Immature natural killer cell (primary cell): ENCODE data around the gene ESRP2. TPM values are rescaled to one million over a fixed set of nuclear protein-coding genes. Genes with fewer than 3 reads are reported as not detected.

Experiments
- DNase-seq, 3 donors: peaks; one replicate each; pipeline ENCODE4 v3.0.0; 2022; ENCODE audit warnings: mixed read lengths in 1 of 3
- H3K27ac Mint-ChIP-seq, 6 donors: one replicate each; pipeline ENCODE4 v1.8.0; 2020; ENCODE audit warnings: mixed read lengths in 6 of 6, mild to moderate bottlenecking in 5 of 6, inconsistent platforms in 4 of 6, moderate library complexity in 3 of 6
- H3K27me3 Mint-ChIP-seq, 3 donors: one replicate each; pipeline ENCODE4 v1.8.0; 2020 to 2021; ENCODE audit warnings: low read depth in 3 of 3, mild to moderate bottlenecking in 3 of 3, mixed read lengths in 3 of 3, moderate library complexity in 3 of 3, inconsistent platforms in 1 of 3
- H3K36me3 Mint-ChIP-seq, 3 donors: one replicate each; pipeline ENCODE4 v1.8.0; 2020; ENCODE audit warnings: mixed read lengths in 3 of 3, inconsistent platforms in 2 of 3, mild to moderate bottlenecking in 2 of 3
- H3K4me1 Mint-ChIP-seq, 2 donors: one replicate each; pipeline ENCODE4 v1.8.0; 2020; ENCODE audit warnings: inconsistent platforms in 2 of 2, mild to moderate bottlenecking in 2 of 2, mixed read lengths in 2 of 2, moderate library complexity in 1 of 2
- H3K4me3 Mint-ChIP-seq, 5 donors: one replicate each; pipeline ENCODE4 v1.8.0; 2020; ENCODE audit warnings: mild to moderate bottlenecking in 5 of 5, mixed read lengths in 5 of 5, inconsistent platforms in 3 of 5, moderate library complexity in 3 of 5
- H3K9me3 Mint-ChIP-seq, 6 donors: one replicate each; pipeline ENCODE4 v1.8.0; 2020; ENCODE audit warnings: mild to moderate bottlenecking in 6 of 6, mixed read lengths in 6 of 6, inconsistent platforms in 4 of 6, moderate library complexity in 3 of 6
- polyA plus RNA-seq, 3 donors: library from polyadenylated mRNA; unstranded; fragments of 300-500 nt; fragmentation: Illumina TruSeq; gene quantifications; one replicate each; pipeline ENCODE4 v1.2.3, GENCODE V29; 2021

ESRP2 gene
- polyA plus RNA-seq, 3 donors from 2014 or later = 0.45 TPM; not detected in 2

GRCh38 chr16:68272507-68273209, 36.7 kb upstream of the ESRP2 start:
- Mint-ChIP-seq H3K36me3 (peaks cover 0 to 8% (median 5%) of the 10 kb centered on the region in 3 donors), H3K4me1 (peaks cover 48 to 76% of the 10 kb centered on the region in 2 donors), H3K9me3 (no peaks in the 10 kb centered on the region), H3K4me3 (peak overlapping the region in 1 of 5 donors; percentile 27), H3K27me3 (no peaks in the 10 kb centered on the region), H3K27ac (peak overlapping the region; percentile 11 to 88 (median 87))
- no peak for DNase-seq

GRCh38 chr16:68270353-68270752, 34.4 kb upstream of the ESRP2 start:
- H3K36me3 Mint-ChIP-seq = peaks cover 0 to 5% (median 4%) of the 10 kb centered on the region in 3 donors
- H3K27me3 Mint-ChIP-seq = peaks cover under 1 to 2% (median 2%) of the 10 kb centered on the region in 3 donors
- no peak overlapping the region for H3K4me3 Mint-ChIP-seq
- no peaks in the 10 kb centered on the region for H3K9me3 Mint-ChIP-seq
- H3K27ac Mint-ChIP-seq = peak overlapping the region in 5 of 6 donors; percentile 42 to 76 (median 53)
- H3K4me1 Mint-ChIP-seq = peaks cover 44 to 79% of the 10 kb centered on the region in 2 donors
- no peak for DNase-seq

GRCh38 chr16:68269793-68270192, 33.9 kb upstream of the ESRP2 start:
- no peak overlapping the region for H3K4me3 Mint-ChIP-seq

GRCh38 chr16:68267612-68268405, 31.9 kb upstream of the ESRP2 start:
- Mint-ChIP-seq H3K27ac (peak overlapping the region in 3 of 6 donors; percentile 10 to 45 (median 35)), H3K9me3 (no peaks in the 10 kb centered on the region), H3K4me1 (peaks cover 38 to 74% of the 10 kb centered on the region in 2 donors), H3K4me3 (no peak overlapping the region), H3K27me3 (peaks cover 9 to 14% (median 11%) of the 10 kb centered on the region in 3 donors), H3K36me3 (peaks cover 0 to 4% (median 0%) of the 10 kb centered on the region in 3 donors)
- DNase-seq = no peak

More at GRCh38 chr16:68269793-68270192, 33.9 kb upstream of the ESRP2 start:
- DNase-seq = no peak
- Mint-ChIP-seq H3K36me3 (peaks cover 0 to 5% (median 4%) of the 10 kb centered on the region in 3 donors), H3K9me3 (no peaks in the 10 kb centered on the region), H3K27ac (peak overlapping the region in 4 of 6 donors; percentile 47 to 76 (median 70)), H3K4me1 (peaks cover 45 to 79% of the 10 kb centered on the region in 2 donors), H3K27me3 (peaks cover 4 to 6% (median 5%) of the 10 kb centered on the region in 3 donors)

GRCh38 chr16:68265078-68265920, 29.4 kb upstream of the ESRP2 start:
- peaks cover 9 to 14% (median 11%) of the 10 kb centered on the region in 3 donors for H3K27me3 Mint-ChIP-seq
- peak overlapping the region; percentile 95 to 98 (median 96) for H3K4me3 Mint-ChIP-seq
- peaks cover 0 to 4% (median 0%) of the 10 kb centered on the region in 3 donors for H3K36me3 Mint-ChIP-seq
- no peak for DNase-seq
- H3K4me1 Mint-ChIP-seq = peaks cover 38 to 68% of the 10 kb centered on the region in 2 donors
- peak overlapping the region; percentile 96 to 99 (median 98) for H3K27ac Mint-ChIP-seq
- H3K9me3 Mint-ChIP-seq = no peaks in the 10 kb centered on the region

GRCh38 chr16:68264128-68265077, 28.5 kb upstream of the ESRP2 start, which contains the start of gene SLC7A6:
Gene SLC7A6 (plus strand): TSS chr16:68264526. CDS start chr16:68274727, 10,201 bp downstream.
- Mint-ChIP-seq H3K27me3 (peaks cover 9 to 14% (median 11%) of the 10 kb centered on the region in 3 donors), H3K4me3 (peak within 1 kb of the TSS; percentile 95 to 98 (median 96)), H3K9me3 (no peaks in the 10 kb centered on the region), H3K4me1 (peaks cover 38 to 59% of the 10 kb centered on the region in 2 donors), H3K27ac (peak within 1 kb of the TSS; percentile 97 to 99 (median 98)), H3K36me3 (peaks cover 0 to 4% (median 0%) of the 10 kb centered on the region in 3 donors)
- peak; percentile 86 to 89 (median 87) for DNase-seq

- H3K4me3 Mint-ChIP-seq = peak overlapping the region; percentile 93 to 98 (median 95)
- no peak for DNase-seq
- peaks cover 33 to 53% of the 10 kb centered on the region in 2 donors for H3K4me1 Mint-ChIP-seq
- H3K9me3 Mint-ChIP-seq = no peaks in the 10 kb centered on the region
- peak overlapping the region; percentile 97 to 99 (median 98) for H3K27ac Mint-ChIP-seq
- H3K36me3 Mint-ChIP-seq = no peaks in the 10 kb centered on the region
- peaks cover 9 to 14% (median 11%) of the 10 kb centered on the region in 3 donors for H3K27me3 Mint-ChIP-seq
These were observed 27.7 kb upstream of the ESRP2 start for GRCh38 chr16:68263559-68264127.

- H3K36me3 Mint-ChIP-seq = peaks cover 0 to 4% (median 0%) of the 10 kb centered on the region in 3 donors
- H3K9me3 Mint-ChIP-seq = no peaks in the 10 kb centered on the region
- peaks cover 2 to 8% (median 4%) of the 10 kb centered on the region in 3 donors for H3K27me3 Mint-ChIP-seq
- no peak overlapping the region for H3K27ac Mint-ChIP-seq
- DNase-seq = no peak
- H3K4me1 Mint-ChIP-seq = peaks cover 19 to 24% of the 10 kb centered on the region in 2 donors
- no peak overlapping the region for H3K4me3 Mint-ChIP-seq
These were observed 23.3 kb upstream of the ESRP2 start for GRCh38 chr16:68259007-68259825.

GRCh38 chr16:68257906-68258800, 22.2 kb upstream of the ESRP2 start:
- H3K9me3 Mint-ChIP-seq = no peaks in the 10 kb centered on the region
- no peak overlapping the region for H3K4me3 Mint-ChIP-seq
- H3K27me3 Mint-ChIP-seq = peaks cover 0 to 3% (median 0%) of the 10 kb centered on the region in 3 donors
- H3K27ac Mint-ChIP-seq = no peak overlapping the region
- peaks cover 0 to 4% (median 0%) of the 10 kb centered on the region in 3 donors for H3K36me3 Mint-ChIP-seq
- H3K4me1 Mint-ChIP-seq = peaks cover 10 to 14% of the 10 kb centered on the region in 2 donors
- no peak for DNase-seq

GRCh38 chr16:68257251-68257905, 21.5 kb upstream of the ESRP2 start:
- no peak for DNase-seq
- H3K36me3 Mint-ChIP-seq = peaks cover 0 to 4% (median 0%) of the 10 kb centered on the region in 3 donors
- H3K4me3 Mint-ChIP-seq = no peak overlapping the region
- peaks cover 0 to 3% (median 1%) of the 10 kb centered on the region in 3 donors for H3K27me3 Mint-ChIP-seq
- no peaks in the 10 kb centered on the region for H3K9me3 Mint-ChIP-seq
- peaks cover 9 to 10% of the 10 kb centered on the region in 2 donors for H3K4me1 Mint-ChIP-seq
- no peak overlapping the region for H3K27ac Mint-ChIP-seq
